Measurements from ENCODE around the gene PCSK7. TPM values are rescaled to one million over a fixed set of nuclear protein-coding genes. Genes with fewer than 3 reads are reported as not detected.

Gene PCSK7
- total RNA-seq, 6 donors from 2014 or later = 45.0 to 138 (median 63.8) TPM

- Histone ChIP-seq H3K27me3 (no peaks in the 10 kb centered on the region), H3K9me3 (no peaks in the 10 kb centered on the region), H3K27ac (peak overlapping the region; percentile 27 to 81 (median 74)), H3K4me1 (peaks cover 7 to 30% (median 17%) of the 10 kb centered on the region in 4 donors), H3K36me3 (peaks cover 0 to 35% (median 25%) of the 10 kb centered on the region in 4 donors), H3K4me3 (peak overlapping the region in 1 of 4 donors; percentile 44)
- WGBS, 2 donors = 75 to 82% methylated on average over 7 to 17 of the region's 17 CpGs
- TF ChIP-seq POLR2A (IDR thresholded peaks at IDR 0.05) (no peak), CTCF (IDR thresholded peaks at IDR 0.05) (peak; percentile 14 to 35 (median 23))
- peak in 1 of 2 donors; percentile 58 for DNase-seq
- no peak for ATAC-seq (ENCODE audit: low FRiP score in 2 of 2)
These were observed 34.1 kb downstream of the PCSK7 start for GRCh38 chr11:117197516-117198456.

- H3K4me1 ChIP-seq = peaks cover 7 to 28% (median 17%) of the 10 kb centered on the region in 4 donors
- DNase-seq (no peak), ATAC-seq (ENCODE audit: low FRiP score in 2 of 2) (no peak)
- no peak overlapping the region for H3K4me3 ChIP-seq
- TF ChIP-seq POLR2AphosphoS5 (IDR thresholded peaks at IDR 0.05) = no peak
- WGBS, 2 donors = 87 to 92% methylated on average over 3 to 7 of the region's 7 CpGs
- no peaks in the 10 kb centered on the region for H3K27me3 ChIP-seq
- peaks cover 0 to 41% (median 33%) of the 10 kb centered on the region in 4 donors for H3K36me3 ChIP-seq
- H3K9me3 ChIP-seq = no peaks in the 10 kb centered on the region
- H3K27ac ChIP-seq = no peak overlapping the region
These were observed 34.9 kb downstream of the PCSK7 start for GRCh38 chr11:117197006-117197405.

GRCh38 chr11:117195761-117196160, 36.1 kb downstream of the PCSK7 start:
- peak in 1 of 2 donors; percentile 67 for DNase-seq
- Histone ChIP-seq H3K9me3 (no peaks in the 10 kb centered on the region), H3K4me3 (no peak overlapping the region), H3K27ac (no peak overlapping the region), H3K4me1 (peaks cover 7 to 21% (median 12%) of the 10 kb centered on the region in 4 donors), H3K36me3 (peaks cover 0 to 49% (median 40%) of the 10 kb centered on the region in 4 donors), H3K27me3 (no peaks in the 10 kb centered on the region)
- TF ChIP-seq POLR2A (IDR thresholded peaks at IDR 0.05) (no peak), POLR2AphosphoS5 (IDR thresholded peaks at IDR 0.05) (no peak), CTCF (IDR thresholded peaks at IDR 0.05) (no peak), EP300 (IDR thresholded peaks at IDR 0.05) (no peak)
- no peak for ATAC-seq (ENCODE audit: low FRiP score in 2 of 2)
- 91% methylated on average over 16 to 19 of the region's 19 CpGs for WGBS, 2 donors

GRCh38 chr11:117195258-117195657, 36.6 kb downstream of the PCSK7 start:
- H3K27me3 ChIP-seq = no peaks in the 10 kb centered on the region
- H3K36me3 ChIP-seq = peaks cover 0 to 54% (median 45%) of the 10 kb centered on the region in 4 donors
- no peak overlapping the region for H3K4me3 ChIP-seq
- H3K4me1 ChIP-seq = peaks cover 7 to 21% (median 13%) of the 10 kb centered on the region in 4 donors
- WGBS, 2 donors = 85 to 88% methylated on average over 4 of the region's 4 CpGs
- no peak overlapping the region for H3K27ac ChIP-seq
- DNase-seq = no peak
- no peaks in the 10 kb centered on the region for H3K9me3 ChIP-seq
- no peak for ATAC-seq (ENCODE audit: low FRiP score in 2 of 2)
- no peak for TF ChIP-seq POLR2A (IDR thresholded peaks at IDR 0.05)
- TF ChIP-seq POLR2AphosphoS5 (IDR thresholded peaks at IDR 0.05) = no peak
- no peak for TF ChIP-seq CTCF (IDR thresholded peaks at IDR 0.05)
- TF ChIP-seq EP300 (IDR thresholded peaks at IDR 0.05) = no peak

GRCh38 chr11:117194267-117194666, 37.6 kb downstream of the PCSK7 start:
- Histone ChIP-seq H3K27me3 (no peaks in the 10 kb centered on the region), H3K9me3 (no peaks in the 10 kb centered on the region), H3K4me1 (peaks cover 3 to 19% (median 16%) of the 10 kb centered on the region in 4 donors), H3K36me3 (peaks cover 0 to 64% (median 54%) of the 10 kb centered on the region in 4 donors), H3K27ac (no peak overlapping the region), H3K4me3 (no peak overlapping the region)
- no peak for ATAC-seq (ENCODE audit: low FRiP score in 2 of 2)
- no peak for DNase-seq
- WGBS, 2 donors = 87 to 94% methylated on average over 5 of the region's 5 CpGs
- no peak for TF ChIP-seq CTCF (IDR thresholded peaks at IDR 0.05)
- TF ChIP-seq EP300 (IDR thresholded peaks at IDR 0.05) = no peak
- no peak for TF ChIP-seq POLR2AphosphoS5 (IDR thresholded peaks at IDR 0.05)
- TF ChIP-seq POLR2A (IDR thresholded peaks at IDR 0.05) = no peak
